Measurements from ENCODE around the gene ST3GAL4.

The ST3GAL4 gene

DNA sequence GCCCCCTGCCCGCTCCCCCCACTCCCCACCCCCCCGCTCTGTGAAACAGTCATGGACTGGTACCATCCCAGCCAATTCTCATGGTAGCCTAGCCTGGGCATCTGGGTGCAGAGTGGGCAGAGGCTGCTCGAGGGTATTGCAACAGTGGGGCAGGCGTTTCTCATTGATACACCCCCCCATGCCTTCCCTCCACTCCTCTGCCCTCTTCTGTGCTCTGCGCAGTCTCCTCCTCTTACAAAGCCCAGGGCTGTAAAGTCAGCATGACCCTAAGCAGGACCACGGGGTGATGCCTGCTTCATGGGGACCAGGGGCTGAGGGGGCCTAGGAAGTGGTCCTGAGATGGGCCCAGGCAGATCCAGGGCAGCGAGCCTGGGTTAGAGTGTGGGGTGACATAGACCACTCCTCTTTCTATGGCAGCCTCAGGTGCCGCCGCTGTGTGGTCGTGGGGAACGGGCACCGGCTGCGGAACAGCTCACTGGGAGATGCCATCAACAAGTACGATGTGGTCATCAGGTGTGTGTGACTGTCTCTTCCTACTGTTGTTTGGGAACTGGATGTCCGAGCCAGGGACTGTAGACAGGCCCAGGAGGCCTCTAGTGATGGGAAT, 52.3 kb downstream of the ST3GAL4 start:
- TF ChIP-seq, protein P1, sequence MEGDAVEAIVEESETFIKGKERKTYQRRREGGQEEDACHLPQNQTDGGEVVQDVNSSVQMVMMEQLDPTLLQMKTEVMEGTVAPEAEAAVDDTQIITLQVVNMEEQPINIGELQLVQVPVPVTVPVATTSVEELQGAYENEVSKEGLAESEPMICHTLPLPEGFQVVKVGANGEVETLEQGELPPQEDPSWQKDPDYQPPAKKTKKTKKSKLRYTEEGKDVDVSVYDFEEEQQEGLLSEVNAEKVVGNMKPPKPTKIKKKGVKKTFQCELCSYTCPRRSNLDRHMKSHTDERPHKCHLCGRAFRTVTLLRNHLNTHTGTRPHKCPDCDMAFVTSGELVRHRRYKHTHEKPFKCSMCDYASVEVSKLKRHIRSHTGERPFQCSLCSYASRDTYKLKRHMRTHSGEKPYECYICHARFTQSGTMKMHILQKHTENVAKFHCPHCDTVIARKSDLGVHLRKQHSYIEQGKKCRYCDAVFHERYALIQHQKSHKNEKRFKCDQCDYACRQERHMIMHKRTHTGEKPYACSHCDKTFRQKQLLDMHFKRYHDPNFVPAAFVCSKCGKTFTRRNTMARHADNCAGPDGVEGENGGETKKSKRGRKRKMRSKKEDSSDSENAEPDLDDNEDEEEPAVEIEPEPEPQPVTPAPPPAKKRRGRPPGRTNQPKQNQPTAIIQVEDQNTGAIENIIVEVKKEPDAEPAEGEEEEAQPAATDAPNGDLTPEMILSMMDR (IDR thresholded peaks at IDR 0.05; ENCODE audit: extremely low read depth, insufficient read depth, missing control alignments): no peak
- no peak for DNase-seq (ENCODE audit: low spot score)
- in situ Hi-C loops (cut with MboI; ENCODE audit: low pct_unique_long_range_greater_than_20kb, low sequenced_read_pairs, unreplicated experiment): no loop called here

DNA sequence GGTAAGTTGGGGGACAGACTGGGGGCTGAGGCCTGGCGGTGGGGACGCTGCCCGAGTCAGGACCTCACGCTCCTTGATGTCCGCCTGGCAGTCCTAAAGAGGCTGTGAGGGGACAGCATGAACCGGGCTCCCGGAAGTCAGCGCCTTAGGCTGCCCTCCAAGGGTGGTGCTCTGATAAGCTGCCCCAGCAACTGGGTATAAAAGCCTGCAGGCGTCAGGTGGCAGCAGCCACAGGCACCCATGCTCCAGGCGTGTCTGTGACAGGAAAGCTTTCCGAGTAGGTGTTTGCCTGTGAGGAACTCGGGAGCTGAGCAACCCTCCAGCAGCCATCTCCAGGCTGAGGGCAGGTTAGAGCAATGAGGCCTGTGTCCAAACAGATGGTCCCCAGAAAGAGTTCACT, 53.0 kb downstream of the ST3GAL4 start:
- DNase-seq (ENCODE audit: low spot score): no peak
- in situ Hi-C loops (cut with MboI; ENCODE audit: low pct_unique_long_range_greater_than_20kb, low sequenced_read_pairs, unreplicated experiment): no loop called here
- TF ChIP-seq, protein P1 (IDR thresholded peaks at IDR 0.05; ENCODE audit: extremely low read depth, insufficient read depth, missing control alignments): no peak

DNA sequence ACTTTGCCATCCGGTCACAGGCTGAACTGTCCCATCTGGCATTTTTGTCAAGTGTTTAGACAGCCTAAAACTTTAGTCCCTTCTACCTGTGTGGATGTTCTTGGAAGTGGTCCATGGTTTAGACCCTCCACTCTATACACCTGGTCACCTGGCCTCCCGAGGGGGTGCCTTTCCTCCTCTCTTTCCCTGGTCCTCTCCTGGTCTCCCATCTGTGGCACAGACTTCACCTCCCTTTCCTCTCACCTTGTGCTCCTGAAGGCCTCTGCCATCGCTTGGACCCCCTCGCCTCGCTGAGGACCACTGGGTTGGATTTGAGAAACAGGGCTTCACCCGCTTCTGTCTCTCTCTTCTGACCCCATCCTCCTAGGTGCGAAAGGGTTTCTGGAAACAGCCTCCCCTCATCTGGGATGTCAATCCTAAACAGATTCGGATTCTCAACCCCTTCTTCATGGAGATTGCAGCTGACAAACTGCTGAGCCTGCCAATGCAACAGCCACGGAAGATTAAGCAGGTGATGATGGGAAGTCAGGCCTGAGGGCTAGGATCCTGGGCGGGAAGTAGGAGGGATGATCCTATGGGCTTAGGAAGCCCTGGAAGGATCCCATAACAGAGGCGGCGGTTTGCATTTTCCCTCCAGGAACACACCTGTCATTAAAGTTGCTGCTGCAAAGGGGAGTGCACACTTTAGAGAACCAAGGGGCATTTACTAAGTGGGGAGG, 53.6 kb downstream of the ST3GAL4 start:
- no peak for DNase-seq (ENCODE audit: low spot score)
- TF ChIP-seq, protein P1 (IDR thresholded peaks at IDR 0.05; ENCODE audit: extremely low read depth, insufficient read depth, missing control alignments): no peak
- in situ Hi-C loops (cut with MboI; ENCODE audit: low pct_unique_long_range_greater_than_20kb, low sequenced_read_pairs, unreplicated experiment): no loop called here

DNA sequence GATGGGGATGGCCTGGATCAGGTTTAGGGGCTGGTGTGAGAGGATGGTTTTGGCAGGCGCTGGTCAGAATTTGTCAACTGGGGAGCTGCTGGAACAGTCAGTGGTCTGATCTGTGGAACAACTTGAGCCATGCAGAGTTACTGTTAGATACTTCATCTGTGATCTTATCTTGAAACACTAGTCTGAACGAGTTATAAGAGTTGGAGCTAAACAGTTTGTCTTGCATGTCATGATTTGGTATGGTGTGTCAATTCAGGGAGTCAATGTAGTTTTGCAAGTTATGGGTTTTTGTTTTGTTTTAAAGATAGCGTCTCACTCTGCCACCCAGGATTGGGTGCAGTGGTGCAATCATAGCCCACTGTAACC, 54.1 kb downstream of the ST3GAL4 start:
- in situ Hi-C loops (cut with MboI; ENCODE audit: low pct_unique_long_range_greater_than_20kb, low sequenced_read_pairs, unreplicated experiment): no loop called here
- no peak for DNase-seq (ENCODE audit: low spot score)
- TF ChIP-seq, protein P1 (IDR thresholded peaks at IDR 0.05; ENCODE audit: extremely low read depth, insufficient read depth, missing control alignments): no peak

DNA sequence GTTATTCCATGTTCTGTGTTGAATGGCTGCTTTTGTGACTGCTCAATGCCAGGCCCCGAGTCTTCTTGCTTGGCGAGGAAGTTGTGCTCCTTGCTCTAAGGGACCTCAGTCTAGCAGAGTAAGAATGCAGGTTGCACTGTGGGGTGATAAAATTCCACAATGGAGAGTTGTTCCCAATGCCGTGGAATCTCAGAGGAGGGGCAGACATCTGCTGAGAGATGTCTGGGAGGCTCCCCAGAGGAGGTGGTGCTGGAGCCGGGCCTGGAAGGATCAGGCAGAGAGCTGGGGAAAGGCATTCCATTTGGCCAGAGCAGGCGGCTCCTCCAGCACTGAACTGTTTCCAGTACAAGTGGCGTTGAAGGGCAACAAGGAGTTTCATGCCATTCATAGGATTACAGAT, 55.2 kb downstream of the ST3GAL4 start:
- TF ChIP-seq, protein P1 (IDR thresholded peaks at IDR 0.05; ENCODE audit: extremely low read depth, insufficient read depth, missing control alignments): no peak
- DNase-seq (ENCODE audit: low spot score): no peak
- in situ Hi-C loops (cut with MboI; ENCODE audit: low pct_unique_long_range_greater_than_20kb, low sequenced_read_pairs, unreplicated experiment): no loop called here

DNA sequence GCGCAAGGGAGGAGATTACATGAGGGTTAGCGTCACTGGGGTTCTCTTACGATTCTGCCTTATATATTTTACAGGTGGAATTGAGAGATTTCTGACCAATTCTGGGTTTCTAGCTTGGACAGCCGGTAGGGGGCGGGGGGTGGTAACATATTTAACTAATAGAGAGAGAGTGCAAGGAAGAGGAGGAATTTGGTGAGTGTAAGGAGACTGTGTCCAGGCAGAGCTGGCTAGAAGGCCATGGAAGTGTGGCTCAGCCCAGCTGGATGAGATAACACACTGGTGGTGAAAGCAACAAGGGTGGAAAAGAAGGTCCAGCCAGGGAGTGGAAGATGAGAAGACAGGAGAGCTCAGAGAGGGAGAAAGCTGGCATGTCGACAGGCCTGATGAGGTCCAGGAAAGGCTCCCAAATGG, 56.5 kb downstream of the ST3GAL4 start:
- in situ Hi-C loops (cut with MboI; ENCODE audit: low pct_unique_long_range_greater_than_20kb, low sequenced_read_pairs, unreplicated experiment): no loop called here
- DNase-seq (ENCODE audit: low spot score): no peak
- TF ChIP-seq, protein P1 (IDR thresholded peaks at IDR 0.05; ENCODE audit: extremely low read depth, insufficient read depth, missing control alignments): no peak

All from GM13977 (cell line).